Upper lobe of left lung (tissue), 4 donors: ENCODE data around the gene SLBP.

Experiments
- POLR2A ChIP-seq, 4 donors: fragments of 450-650 bp; IDR thresholded peaks; one replicate each; pipeline ENCODE4 v1.5.1; 2016 to 2017; ENCODE audit warnings: antibody characterized with exemption in 4 of 4, mild to moderate bottlenecking in 2 of 4
- TF ChIP-seq, protein P1 (sequence below), 6 experiments: fragments of 450-650 bp in 4 of 6; fragments of 200-600 bp in 2 of 6; sonication (generic) in 2 of 6; IDR thresholded peaks; one replicate each; pipeline ENCODE4 v1.5.1; 2016 to 2019; ENCODE audit warnings: antibody characterized with exemption in 6 of 6

DNA sequence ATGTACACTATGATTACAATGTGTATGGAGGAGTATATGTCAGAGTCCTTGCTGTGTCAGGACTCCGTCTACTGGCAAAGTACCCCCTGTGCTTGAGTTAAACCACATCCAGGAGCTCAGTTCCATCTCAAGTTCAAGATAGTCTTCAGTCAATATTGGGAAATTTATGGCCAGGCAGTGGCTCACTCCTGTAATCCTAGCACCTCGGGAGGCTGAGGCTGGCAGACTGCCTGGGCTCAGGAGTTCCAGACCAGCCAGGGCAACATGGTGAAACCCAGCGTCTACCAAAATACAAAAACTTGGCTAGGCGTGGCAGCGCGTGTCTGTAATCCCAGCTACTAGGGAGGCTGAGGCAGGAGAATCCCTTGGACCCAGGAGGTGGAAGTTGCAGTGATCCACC, 5.8 kb downstream of the SLBP start:
- TF ChIP-seq, protein P1, sequence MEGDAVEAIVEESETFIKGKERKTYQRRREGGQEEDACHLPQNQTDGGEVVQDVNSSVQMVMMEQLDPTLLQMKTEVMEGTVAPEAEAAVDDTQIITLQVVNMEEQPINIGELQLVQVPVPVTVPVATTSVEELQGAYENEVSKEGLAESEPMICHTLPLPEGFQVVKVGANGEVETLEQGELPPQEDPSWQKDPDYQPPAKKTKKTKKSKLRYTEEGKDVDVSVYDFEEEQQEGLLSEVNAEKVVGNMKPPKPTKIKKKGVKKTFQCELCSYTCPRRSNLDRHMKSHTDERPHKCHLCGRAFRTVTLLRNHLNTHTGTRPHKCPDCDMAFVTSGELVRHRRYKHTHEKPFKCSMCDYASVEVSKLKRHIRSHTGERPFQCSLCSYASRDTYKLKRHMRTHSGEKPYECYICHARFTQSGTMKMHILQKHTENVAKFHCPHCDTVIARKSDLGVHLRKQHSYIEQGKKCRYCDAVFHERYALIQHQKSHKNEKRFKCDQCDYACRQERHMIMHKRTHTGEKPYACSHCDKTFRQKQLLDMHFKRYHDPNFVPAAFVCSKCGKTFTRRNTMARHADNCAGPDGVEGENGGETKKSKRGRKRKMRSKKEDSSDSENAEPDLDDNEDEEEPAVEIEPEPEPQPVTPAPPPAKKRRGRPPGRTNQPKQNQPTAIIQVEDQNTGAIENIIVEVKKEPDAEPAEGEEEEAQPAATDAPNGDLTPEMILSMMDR (IDR thresholded peaks at IDR 0.05), result no peak
- no peak for TF ChIP-seq POLR2A (IDR thresholded peaks at IDR 0.05)
